HEK293T (cell line): ENCODE measurements around the gene NAV2.

ENCODE experiments used
- BHLHE40 ChIP-seq: fragments of 450-650 bp; IDR thresholded peaks from 2 replicates; pipeline ENCODE4 v1.6.1; 2016; ENCODE audit warnings: mild to moderate bottlenecking, moderate library complexity, borderline replicate concordance
- CTBP1 ChIP-seq: fragments of 450-650 bp; IDR thresholded peaks from 2 replicates; pipeline ENCODE4 v1.6.1; 2016; ENCODE audit warnings: borderline replicate concordance
- ELF4 ChIP-seq: fragments of 450-650 bp; IDR thresholded peaks from 2 replicates; pipeline ENCODE4 v1.6.1; 2017; ENCODE audit warnings: antibody characterized with exemption
- FOXA1 ChIP-seq: fragments of 450-650 bp; IDR thresholded peaks from 2 replicates; pipeline ENCODE4 v1.6.1; 2016; ENCODE audit warnings: mild to moderate bottlenecking
- FOXK2 ChIP-seq: fragments of 450-650 bp; IDR thresholded peaks from 2 replicates; pipeline ENCODE4 v1.6.1; 2016; ENCODE audit warnings: mild to moderate bottlenecking
- FOXM1 ChIP-seq: fragments of 450-650 bp; IDR thresholded peaks from 2 replicates; pipeline ENCODE4 v1.6.1; 2017; ENCODE audit warnings: mild to moderate bottlenecking, borderline replicate concordance
- L3MBTL2 ChIP-seq: fragments of 450-650 bp; conservative IDR thresholded peaks from 2 replicates; pipeline ENCODE4 v1.6.1; 2016; ENCODE audit warnings: mild to moderate bottlenecking
- NFRKB ChIP-seq: fragments of 450-650 bp; IDR thresholded peaks from 2 replicates; pipeline ENCODE4 v1.6.1; 2016; ENCODE audit warnings: mild to moderate bottlenecking, moderate library complexity
- SP1 ChIP-seq: fragments of 450-650 bp; IDR thresholded peaks from 2 replicates; pipeline ENCODE4 v1.6.1; 2017
- SUZ12 ChIP-seq: fragments of 450-650 bp; IDR thresholded peaks from 2 replicates; pipeline ENCODE4 v1.6.1; 2016; ENCODE audit warnings: mild to moderate bottlenecking
- TARDBP ChIP-seq: fragments of 450-650 bp; IDR thresholded peaks from 2 replicates; pipeline ENCODE4 v1.6.1; 2016
- ZNF384 ChIP-seq: fragments of 450-650 bp; IDR thresholded peaks from 2 replicates; pipeline ENCODE4 v1.6.1; 2016

- no peak for TF ChIP-seq TARDBP
- no peak for TF ChIP-seq FOXA1
- no peak for TF ChIP-seq SUZ12
- no peak for TF ChIP-seq L3MBTL2
- TF ChIP-seq FOXM1: no peak
- no peak for TF ChIP-seq CTBP1
- no peak for TF ChIP-seq SP1
- no peak for TF ChIP-seq ELF4
- no peak for TF ChIP-seq BHLHE40
- TF ChIP-seq FOXK2: no peak
- no peak for TF ChIP-seq ZNF384
- TF ChIP-seq NFRKB: no peak
Observed at GRCh38 chr11:19891022-19891421, 178.4 kb downstream of the NAV2 start.
